GM21619 (cell line): Measurements from ENCODE around the gene RPS25.
A peak's percentile ranks its signal among the peaks of the same experiment; 100 is the strongest.
"Not testable (repeated sequence)": the region's sequence is repeated elsewhere in the genome, so short reads cannot be mapped to it uniquely, and the experiment has no call there.

Experiments
- ATAC-seq: cut with Tn5 transposase; IDR thresholded peaks from one replicate; pipeline ENCODE4 v1.9.1; 2021; ENCODE audit not compliant: unreplicated experiment

RPS25 gene

DNA sequence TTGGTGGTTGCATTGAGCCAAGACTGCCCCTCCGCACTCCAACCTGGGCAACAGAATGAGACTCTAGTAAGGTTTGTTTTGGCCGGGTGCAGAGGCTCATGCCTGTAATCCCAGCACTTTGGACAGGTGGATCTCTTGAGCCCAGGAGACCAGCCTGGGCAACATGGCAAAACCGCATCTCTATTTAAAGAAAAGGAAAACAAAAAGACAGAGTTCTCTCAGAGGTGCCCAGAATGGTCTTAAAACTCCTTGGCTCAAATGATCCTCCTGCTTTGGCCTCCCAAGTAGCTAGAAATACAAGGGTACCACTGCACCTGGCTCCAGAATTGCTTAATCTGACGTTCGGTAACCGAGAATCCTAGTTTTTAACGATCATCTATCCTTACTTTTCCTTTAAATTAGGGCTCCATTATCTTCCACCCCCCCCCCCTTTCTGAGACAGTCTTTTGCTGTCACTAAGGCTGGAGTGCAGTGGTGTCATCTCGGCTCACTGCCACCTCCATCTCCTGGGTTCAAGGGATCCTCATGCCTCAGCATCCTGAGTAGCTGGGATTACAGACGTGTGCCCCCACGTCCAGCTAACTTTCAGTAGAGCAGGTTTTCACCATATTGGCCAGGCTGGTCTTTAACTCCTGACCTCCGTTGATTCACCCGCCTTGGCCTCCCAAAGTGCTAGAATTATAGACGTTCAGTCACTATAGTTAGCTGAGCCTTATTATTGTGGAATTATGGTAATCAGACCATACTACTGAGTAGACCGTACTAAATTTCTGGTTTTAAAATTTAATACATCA lies 1.7 kb downstream of the RPS25 start:
- ATAC-seq, result no peak

DNA sequence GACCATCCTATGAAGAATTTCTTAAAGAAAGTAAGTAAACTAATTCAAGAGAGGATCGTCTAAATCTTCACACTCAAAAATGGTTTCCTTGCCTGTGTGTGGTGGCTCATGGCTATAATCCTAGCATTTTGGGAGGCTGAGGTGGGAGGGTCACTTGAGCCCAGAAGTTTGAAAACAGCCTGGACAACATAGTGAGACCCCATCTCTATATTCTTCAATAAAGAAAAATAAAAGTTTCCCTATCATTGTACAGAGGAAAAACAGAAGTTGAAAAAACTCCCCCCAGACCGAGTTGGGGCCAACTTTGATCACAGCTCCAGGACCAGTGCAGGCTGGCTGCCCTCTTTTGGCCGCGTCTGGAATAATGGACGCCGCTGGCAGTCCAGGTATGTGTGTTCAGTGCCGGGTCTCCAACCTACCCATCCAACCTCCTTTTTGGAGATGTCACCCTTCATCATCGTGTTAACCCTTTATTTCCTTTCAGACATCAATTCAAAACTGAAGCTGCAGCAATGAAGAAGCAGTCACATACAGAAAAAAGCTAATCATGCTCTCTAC lies 3.0 kb downstream of the RPS25 start:
- no peak for ATAC-seq

DNA sequence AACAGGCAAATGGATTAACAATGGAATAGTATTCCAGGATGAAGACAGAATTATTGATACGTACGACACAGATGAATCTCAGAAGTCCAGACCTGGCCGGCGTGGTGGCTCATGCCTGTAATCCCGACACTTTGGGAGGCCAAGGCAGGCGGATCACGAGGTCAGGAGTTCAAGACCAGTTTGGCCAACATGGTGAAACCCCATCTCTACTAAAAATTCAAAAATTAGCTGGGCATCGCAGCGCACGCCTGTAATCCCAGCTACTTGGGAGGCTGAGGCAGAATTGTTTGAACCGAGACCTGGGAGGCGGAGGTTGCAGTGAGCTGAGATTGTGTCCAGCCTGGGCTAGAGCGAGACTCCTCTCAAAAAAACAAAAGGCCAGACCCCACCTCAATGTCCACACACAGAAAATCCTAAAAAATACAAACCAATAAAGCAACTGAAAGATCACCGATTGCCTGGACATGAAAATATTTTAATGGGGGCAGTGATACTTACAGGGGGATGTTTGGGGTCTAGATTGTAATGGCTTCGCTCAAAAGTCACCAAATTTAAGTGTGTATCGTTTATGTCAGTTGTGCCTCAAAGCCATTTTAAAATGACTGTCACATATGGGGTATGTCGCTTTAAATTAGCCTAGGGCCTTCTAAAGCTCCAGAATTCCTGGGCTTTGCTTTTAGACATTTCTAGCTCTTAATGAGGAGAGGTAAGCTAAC lies 3.8 kb downstream of the RPS25 start:
- no peak for ATAC-seq

DNA sequence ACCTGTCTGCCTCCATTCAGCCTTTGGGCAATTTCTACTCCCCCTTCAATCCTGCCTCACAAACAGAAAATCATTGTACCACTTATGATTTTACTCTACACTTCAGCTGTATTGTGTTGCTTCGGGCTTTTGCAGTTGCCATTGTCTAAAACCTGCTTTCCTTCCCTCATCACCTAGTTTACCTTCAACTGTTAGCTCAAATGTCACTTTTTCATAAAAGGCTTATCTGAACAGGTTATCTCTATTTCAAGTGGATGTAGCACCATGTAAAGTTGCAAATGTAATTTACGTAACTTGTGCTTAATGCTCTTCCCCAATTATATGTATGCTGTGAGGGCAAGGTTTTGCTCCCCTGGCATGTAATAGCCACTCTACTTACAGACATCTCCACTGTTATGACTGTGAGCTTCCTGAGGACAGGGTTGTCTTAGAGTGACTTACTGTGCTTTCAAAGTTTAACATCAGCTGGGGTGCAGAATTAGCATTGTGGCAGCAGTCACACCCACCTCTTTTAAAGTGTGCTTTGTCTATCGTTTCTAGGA lies 5.4 kb downstream of the RPS25 start:
- ATAC-seq, result no peak

DNA sequence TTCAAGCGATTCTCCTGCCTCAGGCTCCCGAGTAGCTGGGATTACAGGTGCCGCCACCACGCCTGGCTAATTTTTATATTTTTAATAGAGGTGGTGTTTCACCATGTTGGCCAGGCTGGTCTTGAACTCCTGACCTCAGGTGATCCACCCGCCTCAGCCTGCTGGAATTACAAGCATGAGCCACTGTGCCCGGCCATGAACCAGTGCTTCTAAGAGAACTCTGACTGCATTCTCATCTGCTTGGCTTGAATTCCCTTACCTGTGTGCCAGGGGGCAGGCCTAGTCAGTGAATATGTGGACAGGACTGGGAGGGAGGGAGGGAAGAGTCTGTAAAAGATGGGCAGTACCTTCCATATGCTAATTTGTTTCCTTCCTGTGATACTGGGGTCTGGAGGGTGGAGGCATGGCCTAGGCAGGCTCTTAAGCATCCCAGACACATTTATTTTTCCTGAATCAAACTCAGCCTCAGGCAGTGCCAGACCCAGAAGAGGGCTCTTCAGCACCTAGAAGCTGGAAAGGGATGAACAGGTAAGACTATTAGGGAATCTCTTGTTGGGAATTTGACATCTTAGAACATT lies 6.6 kb downstream of the RPS25 start:
- no peak for ATAC-seq

DNA sequence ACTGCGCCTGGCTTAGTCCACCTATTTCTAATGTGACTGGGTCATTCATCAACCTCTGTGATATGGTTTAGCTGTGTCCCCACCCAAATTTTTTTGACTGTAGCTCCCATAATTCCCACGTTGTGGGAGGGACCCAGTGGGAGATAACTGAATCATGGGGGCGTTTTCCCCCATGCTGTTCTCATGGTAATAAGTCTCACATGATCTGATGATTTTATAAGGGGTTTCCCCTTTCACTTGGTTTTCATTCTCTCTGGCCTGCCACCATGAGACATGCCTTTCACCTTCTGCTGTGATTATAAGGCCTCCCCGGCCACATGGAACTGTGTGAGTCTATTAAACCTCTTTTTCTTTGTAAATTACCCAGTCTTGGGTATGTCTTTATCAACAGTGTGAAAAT lies 11.5 kb downstream of the RPS25 start:
- no peak for ATAC-seq

DNA sequence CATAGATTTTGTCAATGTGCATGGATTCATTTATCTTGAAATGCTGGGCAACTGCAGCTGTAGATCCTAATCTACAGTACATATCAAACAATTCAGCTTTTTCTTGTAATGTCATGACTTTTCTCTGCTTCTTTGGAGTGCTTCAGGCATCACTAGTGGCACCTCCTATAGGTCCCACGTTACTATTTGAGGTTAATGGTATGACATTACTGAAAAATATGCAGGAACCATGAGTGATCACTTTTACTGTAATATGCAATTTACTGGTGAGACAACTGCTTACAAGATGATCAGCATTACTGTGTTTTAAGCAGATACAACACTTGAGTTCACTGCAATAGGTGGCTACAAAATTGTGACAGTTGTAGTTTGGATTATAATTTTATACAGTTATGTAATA lies 17.2 kb downstream of the RPS25 start:
- ATAC-seq, result no peak

DNA sequence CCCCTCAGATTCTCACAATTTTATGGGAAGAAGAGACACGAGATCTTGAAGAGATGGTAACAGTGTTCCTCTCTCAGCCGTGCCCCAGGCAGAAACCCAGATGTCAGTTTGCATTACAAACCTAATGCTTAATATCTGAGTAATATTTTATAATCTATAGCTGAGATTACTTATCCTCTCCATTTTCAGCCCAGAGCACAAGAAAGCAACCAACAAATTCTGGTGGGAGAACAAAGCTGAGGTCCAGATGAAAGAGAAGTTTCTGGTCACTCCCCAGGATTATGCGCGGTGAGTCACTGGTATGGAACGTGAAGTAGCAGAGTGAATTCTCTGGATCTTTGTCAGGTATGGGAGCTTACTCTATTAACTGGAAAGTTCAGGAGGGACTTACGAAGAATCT lies 19.3 kb downstream of the RPS25 start:
- no peak for ATAC-seq

DNA sequence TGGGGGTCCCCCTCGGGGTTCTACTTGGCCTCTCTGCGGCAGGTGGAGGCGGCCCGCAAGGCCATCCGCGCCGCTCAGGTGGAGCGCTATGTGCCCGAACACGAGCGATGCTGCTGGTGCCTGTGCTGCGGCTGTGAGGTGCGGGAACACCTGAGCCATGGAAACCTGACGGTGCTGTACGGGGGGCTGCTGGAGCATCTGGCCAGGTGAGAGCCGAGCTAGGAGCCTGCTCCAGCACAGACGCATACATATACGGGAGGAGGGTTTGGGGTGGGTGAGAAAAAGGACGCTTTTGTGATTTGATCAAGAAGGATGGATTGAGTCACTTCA lies 19.8 kb downstream of the RPS25 start:
- ATAC-seq, result peak; percentile 10

DNA sequence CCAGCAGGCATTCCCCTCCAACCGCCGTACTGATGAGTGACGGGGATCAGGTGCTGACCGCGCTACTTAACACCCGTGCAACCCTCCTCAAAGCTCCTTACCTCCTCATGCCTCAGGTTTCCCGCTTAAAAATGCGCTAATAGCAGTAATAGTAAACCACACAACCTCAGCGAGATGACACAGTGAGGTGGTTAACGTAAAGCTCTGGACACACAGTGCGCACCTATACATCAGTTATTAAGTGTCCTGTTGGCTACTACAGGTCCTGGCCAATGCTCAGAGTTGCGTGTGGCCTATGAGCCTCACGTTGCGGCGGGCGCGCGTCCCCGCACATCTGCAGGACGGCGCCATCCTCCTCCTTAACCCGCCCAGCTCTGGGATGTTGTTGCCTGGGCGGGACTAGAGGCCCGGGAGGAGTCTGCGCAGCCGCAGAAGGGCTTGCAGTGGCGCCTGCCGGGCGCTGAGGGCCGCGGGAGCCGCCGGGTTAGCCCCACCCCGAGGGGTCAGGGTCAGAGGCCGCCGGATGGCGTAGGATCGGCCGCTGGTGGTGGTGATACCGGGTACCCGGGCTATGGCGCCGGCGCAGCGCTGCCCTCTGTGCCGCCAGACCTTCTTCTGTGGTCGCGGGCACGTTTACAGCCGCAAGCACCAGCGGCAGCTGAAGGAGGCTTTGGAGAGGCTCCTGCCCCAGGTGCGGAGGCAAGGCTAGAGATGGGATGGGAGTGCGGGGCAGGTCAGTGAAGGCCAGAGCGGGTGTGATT lies 20.3 kb downstream of the RPS25 start, which contains the start of gene CENATAC:
CENATAC (plus strand) TSS at position 512 of the 761 bp plus-strand sequence; CDS start at position 572, 60 bp downstream.
- peak; percentile 89 for ATAC-seq

DNA sequence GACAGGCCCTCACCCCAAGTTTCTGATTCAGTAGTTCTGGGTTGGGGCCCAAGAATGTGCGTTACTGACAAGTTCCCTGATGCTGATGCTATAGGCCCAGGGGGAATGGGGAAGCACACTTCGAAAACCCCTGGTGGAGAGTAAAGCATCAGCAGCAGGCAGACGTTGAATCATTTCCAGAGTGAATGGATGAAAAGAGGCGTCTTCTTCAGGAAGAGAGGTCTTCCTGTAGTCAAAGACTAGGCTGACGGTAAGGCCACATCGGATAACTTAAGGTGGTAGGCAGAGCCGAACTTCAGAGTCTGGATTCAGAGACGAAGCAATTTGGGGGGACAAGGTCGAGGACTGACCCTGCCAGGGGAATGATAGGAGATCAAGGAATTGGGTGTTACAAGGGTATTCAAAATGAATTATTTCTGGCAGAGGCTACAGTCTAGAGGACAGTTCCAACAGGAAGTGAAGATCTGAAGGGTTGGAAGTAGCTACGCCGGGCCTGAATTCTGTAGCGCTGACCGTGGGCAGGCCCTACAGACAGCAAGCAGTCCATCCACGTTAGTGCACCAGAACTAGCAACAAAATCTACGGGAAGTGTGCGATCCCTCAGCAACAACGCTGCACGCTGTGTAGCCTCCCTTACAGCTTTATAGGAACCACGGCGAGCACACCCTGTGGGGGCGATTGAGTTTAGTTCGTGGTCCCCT lies 21.1 kb downstream of the RPS25 start:
- ATAC-seq, result peak; percentile 8

DNA sequence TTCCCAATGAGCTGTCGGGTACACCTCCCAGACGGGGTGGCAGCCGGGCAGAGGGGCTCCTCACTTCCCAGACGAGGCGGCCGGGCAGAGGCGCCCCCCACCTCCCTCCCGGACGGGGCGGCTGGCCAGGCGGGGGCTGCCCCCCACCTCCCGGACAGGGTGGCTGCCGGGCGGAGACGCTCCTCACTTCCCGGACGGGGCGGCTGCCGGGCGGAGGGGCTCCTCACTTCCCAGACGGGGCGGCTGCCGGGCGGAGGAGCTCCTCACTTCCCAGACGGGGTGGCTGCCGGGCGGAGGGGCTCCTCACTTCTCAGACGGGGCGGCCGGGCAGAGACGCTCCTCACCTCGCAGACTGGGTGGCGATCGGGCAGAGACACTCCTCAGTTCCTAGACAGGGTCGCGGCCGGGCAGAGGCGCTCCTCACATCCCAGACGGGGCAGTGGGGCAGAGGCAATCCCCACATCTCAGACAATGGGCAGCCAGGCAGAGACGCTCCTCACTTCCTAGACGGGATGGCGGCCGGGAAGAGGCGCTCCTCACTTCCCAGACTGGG lies 26.6 kb downstream of the RPS25 start:
- ATAC-seq, result not testable (repeated sequence)

DNA sequence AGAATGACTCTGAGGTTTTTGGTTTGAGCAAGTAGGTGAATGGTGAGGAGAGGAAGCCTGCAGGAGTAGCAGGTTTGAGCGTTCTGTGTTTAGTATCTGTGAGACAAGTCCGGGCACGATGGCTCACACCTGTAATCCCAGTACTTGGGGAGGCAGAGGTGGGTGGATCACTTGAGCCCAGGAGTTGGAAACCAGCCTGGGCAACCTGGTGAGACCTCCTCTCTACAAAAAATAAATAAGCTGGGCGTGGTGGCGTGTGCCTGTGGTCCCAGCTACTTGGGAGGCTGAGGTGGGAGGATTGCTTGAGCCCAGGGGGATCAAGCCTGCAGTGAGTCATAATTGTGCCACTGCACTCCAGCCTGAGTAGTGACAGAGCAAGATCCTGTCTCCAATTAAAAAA lies 29.9 kb downstream of the RPS25 start:
- no peak for ATAC-seq

DNA sequence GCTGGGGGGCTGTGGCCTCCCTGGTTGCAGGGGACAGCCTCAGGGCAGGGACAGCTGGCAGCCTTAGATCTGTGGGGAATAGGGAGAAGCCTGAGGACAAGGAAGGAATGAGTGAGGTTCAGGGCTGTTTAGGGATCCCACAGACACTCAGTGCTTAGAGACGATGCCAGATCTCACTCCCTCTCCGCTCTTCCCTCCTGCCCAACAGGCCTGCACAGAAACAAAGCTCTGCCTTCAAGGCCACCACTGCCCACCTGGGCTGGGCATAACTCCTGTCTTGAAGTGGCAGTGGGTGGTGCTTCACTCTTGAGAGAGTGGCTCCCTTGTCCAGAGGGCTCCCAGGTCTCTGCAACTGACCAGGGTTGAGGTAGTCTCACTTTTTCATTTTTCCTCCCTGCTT lies 33.3 kb downstream of the RPS25 start:
- no peak for ATAC-seq

DNA sequence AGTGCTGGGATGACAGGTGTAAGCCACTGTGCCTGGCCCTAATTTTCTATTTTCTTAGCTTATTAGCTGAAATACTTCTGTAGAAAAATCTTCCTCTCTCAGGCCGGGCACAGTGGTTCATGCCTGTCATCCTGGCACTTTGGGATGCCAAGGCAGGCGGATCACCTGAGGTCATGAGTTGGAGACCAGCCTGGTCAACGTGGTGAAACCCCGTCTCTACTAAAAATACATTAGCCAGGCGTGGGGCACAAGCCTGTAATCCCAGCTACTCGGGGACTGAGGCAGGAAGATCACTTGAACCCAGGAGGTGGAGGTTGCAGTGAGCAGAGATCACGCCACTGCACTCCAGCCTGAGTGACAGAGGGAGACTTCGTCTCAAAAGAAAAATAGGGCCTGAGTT lies 33.8 kb downstream of the RPS25 start:
- ATAC-seq, result not testable (repeated sequence)

DNA sequence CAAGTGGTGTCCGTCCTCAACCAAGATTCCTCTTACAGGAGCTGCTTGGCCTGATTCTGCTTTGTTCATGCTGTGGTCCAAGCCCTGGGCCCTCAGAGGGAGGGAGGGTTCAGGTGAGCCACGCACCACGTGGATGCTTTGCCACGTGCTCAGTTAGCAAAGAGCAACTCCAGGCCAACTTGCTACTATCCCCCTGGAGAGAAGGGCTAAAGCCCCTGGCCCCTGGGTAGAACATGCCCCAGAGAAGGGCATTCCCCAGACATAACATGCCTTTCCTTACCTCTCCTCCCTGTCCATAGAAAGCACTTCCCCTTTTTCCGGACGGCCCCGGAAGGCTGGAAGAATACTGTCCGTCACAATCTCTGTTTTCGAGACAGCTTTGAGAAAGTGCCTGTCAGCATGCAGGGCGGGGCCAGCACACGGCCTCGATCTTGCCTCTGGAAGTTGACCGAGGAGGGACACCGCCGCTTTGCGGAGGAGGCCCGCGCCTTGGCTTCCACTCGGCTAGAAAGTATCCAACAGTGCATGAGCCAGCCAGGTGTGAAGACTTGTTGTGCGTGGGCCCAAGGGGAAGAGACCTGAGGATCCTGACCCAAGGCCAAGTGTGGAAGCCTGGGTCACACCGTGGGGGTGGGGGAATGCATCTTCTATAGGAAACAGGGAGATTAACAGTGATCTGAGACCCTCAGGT lies 37.8 kb downstream of the RPS25 start:
- no peak for ATAC-seq

DNA sequence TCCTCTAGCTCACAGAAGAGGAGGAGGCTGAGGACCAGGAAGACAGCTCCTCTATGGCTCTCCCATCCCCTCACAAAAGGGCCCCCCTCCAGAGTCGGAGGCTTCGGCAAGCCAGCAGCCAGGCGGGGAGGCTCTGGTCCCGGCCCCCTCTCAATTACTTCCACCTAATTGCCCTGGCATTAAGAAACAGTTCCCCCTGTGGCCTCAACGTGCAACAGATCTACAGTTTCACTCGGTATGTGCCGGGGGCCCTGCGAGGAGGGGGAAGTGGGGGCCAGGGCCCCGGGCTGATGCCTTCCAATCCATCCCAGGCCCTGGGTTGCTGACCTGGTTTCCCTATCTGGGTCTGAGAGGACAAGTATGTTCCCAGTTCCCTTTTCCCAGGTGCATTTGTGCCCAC lies 38.7 kb downstream of the RPS25 start:
- ATAC-seq, result no peak

DNA sequence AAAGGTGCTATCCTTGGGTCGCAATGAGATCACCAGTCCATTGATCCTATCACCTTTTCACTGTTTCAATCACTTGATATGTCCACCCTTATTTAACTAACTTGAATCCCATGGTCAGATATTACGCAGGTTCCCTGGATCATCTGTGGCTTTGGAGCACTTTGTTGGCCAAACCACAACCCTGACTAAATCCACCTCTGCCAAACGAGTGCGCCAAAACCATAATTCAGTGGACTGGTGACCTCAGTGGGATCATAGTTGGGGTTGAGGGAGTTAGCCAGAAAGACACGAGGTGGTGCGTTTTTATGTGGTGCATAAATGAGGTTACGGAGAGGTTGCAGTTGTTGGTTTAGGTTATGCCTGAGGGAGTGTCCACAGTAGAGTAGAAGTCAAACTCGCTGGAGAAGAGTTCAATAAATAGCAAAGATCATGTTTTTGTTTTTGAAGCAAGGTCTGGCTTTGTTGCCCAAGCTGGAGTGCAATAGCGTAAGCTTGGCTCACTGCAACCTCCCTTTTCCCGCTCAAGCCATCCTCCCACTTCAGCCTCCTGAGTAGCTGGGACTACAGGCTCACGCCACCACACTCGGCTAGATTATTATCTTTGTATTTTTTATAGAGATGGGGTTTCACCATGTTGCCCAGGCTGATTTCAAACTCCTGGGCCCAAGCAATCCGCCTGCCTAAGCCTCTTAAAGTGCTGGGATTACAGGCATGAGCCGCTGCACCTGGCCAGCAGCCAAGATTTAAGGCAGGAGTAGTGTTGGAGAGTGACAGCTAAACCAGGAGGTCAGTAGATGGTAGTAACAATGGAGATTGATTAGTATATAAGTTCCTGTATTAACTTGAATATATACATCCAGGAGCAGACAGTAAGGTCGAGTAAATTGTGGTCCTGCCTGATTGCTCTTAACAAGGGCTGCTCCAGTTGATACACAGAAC lies 42.1 kb downstream of the RPS25 start:
- ATAC-seq, result no peak
